GM18868 (cell line): Measurements from ENCODE around the gene AGPAT3.
"Not testable (repeated sequence)": the region's sequence is repeated elsewhere in the genome, so short reads cannot be mapped to it uniquely, and the experiment has no call there.

Source experiments
- ATAC-seq: cut with Tn5 transposase; IDR thresholded peaks from one replicate; pipeline ENCODE4 v1.9.1; 2021; ENCODE audit warnings: mild to moderate bottlenecking, moderate library complexity; ENCODE audit not compliant: unreplicated experiment

Gene AGPAT3

DNA sequence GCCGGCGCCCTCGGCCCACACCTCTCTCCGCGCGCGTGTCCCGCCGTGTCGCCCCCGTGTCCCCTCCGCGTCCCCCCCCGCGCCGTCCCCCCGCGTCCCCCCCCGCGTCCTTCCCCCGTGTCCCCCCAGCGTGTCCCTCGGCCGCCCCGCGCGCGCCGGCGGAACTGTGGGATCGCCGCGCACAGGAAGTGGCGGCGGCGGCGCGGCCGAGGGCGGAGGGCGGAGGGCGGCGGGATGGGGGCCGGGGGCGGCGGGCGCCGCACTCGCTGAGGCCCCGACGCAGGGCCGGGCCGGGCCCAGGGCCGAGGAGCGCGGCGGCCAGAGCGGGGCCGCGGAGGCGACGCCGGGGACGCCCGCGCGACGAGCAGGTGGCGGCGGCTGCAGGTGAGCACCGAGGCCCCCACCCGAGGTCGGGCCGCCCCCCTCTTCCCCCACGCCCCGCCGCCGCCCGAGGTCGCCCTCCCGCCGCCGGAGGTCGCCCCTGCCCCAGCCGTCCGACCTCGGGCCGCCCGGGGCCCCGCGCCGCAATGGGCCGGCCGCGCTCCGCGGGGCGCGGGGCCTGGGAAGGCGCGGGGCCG, at the start of gene AGPAT3:
Gene AGPAT3, plus strand, starts transcription at position 262 of the 578 bp plus-strand sequence. CDS start 94,459 bp downstream, outside the sequence.
- ATAC-seq: no peak

DNA sequence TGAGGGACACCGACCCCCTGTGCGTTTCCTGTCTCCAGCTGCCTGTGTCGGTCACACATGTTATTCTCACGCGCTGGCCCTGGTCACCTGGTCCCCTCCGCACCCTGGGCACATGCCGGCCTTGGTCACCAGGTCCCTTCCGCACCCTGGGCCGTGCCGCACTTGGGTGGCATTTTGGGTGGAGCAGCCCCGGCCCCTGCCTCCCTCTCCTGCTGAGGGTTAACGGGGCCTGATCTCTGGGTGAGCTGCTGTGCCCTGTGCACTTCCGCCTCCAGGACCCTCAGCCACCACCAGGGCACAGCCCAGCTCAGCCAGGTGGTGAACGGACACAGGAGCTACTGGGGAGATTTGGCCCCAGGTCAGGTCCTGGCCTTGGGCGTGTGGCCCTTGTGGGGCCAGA, 49.0 kb upstream of the AGPAT3 start:
- ATAC-seq: no peak

DNA sequence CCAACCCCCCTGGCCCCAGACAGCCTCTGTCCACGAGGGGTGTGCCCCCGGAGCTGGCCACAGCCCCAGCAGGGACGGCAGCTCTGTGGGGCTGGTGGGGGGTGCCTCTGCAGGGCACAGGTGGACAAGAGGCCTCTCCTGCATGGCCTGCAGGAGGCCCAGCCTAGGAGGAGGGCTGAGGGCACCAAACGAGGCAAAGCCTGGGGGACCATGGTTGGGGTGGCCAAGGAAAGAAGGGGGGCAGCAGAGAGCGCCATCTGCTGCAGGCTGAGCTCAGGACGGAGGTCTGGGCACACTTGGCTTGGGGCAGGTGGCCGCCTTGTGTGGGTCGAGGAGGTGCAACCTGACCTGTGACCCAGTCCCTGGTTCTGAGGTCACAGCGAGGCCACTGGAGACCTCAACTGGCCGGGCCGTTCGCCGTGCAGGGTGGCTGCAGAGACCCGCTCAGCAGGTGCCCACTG, 48.4 kb upstream of the AGPAT3 start:
- no peak for ATAC-seq

DNA sequence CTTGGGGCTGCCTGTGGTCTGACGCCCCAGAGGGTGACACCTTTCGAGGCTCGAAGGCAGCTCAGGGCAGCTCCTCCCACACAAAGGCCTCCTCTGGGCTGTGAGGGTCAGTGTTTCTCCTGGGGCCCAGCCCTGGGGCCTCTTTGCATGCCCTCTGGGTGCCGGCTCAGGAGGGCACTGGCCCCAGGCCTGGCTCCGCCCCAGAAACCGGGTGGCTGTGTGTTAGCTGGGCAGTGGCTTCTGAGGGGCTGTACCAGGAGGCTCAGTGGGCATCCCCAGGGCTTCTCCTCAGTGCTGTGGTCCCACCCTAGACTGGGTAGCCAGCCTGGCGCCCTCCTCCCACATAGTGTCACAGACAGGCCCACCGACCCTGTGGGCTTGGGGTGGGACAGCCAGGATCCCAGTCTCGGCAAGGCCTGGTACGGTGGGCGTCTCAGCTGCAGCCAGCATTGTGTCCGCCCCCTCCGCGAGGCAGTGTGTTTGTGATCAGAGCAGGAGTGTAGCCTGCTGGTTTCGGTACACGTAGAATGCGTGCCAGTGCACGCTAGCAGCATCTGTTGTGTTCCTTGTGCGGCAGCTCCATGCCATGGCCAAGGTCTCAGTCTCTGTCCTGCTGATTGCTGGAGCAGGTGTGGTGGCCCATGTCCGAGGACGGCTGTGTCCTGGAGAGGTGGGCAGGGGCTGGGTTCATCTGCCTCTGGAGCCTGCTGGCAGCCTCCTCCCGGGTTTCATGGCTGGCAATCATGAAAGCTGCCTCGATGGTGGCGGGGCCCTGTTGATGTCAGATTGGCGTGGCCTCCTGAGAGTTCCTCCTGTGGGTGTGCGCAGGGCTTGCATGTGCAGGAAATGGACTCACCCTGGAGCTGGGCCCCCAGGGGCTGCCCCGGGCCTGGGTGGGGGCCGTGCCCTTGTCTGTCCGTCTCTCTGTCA, 47.6 kb upstream of the AGPAT3 start:
- no peak for ATAC-seq

GRCh38 chr21:43818685-43819084, 46.3 kb upstream of the AGPAT3 start:
- ATAC-seq: no peak

GRCh38 chr21:43819511-43820405, 45.3 kb upstream of the AGPAT3 start:
- no peak for ATAC-seq

DNA sequence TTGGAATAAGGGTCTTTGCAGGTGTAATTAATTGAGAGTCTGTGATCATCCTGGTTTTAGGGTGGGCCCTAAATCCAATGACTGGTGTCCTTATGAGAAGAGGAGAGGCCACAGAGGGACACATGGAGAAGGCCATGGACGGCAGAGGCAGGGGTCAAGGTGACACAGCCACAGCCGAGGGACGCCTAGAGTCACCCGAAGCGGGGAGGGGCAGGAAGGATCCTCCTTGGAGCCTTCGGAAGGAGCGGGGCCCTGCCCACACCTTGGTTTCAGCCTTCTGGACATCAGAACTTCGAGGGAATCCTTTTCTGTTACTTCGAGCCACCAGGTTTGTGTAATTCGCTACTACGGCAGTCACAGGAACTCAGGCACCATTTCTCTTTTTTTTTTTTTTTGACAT, 44.6 kb upstream of the AGPAT3 start:
- no peak for ATAC-seq

GRCh38 chr21:43822166-43822565, 42.9 kb upstream of the AGPAT3 start:
- not testable (repeated sequence) for ATAC-seq

GRCh38 chr21:43822741-43823140, 42.3 kb upstream of the AGPAT3 start:
- ATAC-seq: not testable (repeated sequence)

DNA sequence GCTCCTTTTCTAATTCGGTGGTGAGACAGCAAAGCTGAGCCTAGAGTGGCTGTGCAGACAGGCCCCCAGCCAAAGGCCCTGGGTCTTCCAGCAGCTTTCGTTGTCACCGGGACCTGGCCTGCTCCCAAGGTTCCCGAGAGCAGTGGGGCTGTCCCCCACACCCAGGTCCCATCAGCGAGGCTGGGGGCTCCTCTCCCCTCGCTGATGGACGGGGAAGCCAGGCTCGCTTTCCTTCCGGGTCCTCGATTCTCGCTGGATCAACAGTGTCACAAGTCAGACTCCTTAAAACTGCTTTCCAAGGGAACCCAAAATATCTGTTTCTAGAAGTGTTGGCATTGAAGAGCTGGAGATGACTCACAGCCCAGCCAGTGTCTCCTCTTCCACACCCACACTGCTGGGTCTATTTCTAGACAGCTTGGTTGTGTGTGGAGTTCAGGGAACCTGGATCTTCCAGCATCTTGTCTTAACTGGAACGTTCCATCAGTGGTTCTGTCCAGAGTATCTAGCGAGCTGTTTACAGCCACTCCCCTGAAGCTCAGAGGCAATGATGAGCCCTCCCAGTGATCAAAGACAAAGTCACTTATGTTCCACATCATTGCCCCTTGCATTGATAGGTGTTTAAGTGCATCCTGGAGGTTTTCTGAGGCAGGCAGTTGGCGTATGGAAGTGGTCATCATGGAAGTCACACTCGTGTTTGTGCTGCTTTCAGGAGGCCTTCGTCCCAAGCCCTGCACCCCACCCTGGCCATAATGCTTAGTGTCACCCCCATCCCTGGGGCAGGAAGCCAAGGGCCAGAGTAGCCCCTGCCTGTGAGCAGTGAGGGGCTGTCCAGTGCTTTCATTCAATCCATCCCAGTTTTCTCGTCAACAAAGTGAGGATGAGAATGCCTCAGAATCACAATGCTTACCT, 40.4 kb upstream of the AGPAT3 start:
- ATAC-seq: no peak

DNA sequence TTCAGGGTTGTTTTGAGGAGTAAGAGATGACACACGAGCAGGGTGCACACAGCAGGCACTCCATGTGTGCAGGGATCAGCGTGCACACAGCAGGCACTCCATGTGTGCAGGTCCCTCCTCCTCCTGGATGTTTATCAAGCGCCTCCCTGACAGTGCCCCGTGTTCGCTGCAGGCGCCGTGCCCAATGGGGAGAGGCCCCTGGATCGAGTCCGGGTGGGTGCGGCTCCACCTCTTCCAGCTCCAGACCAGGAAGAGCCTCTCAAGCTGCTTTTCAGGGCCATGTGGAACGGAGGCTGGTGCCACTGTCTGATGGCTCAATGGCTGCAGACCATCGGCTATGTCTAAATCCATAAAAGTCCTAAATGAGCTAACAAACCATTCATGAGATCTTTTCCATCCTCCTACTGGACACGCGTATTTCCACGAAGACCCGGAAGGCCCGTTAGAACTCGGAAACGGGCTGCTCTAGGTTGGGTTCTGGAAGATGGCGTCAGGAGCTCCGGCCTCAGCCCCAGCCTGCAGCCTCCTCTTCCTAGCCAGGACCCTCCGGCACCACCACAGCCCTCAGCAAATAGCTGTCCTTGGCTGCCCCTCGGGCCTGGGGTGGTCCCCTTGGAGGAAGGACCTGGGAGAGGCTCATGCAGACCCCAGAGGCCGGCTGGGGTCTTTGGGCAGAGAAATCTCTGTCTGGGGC, 39.6 kb upstream of the AGPAT3 start:
- ATAC-seq: no peak

- ATAC-seq: no peak
These were observed 38.9 kb upstream of the AGPAT3 start for GRCh38 chr21:43825936-43826622.

DNA sequence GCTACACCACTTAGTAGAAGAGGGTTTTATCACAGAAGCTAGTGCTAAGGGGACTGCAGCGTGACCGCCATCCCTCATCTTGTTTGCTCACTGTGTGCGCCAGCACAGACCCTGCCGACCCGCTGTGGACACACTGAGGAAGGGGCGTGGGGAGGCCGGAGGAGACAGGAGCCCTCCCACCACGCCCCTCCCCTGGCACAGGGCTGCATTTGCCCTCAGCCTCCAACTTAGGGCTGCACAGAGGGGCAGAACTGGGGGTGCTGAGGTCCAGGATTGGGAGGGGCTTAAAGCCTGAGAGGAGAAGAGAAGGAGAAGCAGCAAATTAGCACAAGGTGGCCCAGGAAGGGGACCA, 38.4 kb upstream of the AGPAT3 start:
- no peak for ATAC-seq

- ATAC-seq: no peak
These were observed 37.9 kb upstream of the AGPAT3 start for GRCh38 chr21:43827015-43827611.

DNA sequence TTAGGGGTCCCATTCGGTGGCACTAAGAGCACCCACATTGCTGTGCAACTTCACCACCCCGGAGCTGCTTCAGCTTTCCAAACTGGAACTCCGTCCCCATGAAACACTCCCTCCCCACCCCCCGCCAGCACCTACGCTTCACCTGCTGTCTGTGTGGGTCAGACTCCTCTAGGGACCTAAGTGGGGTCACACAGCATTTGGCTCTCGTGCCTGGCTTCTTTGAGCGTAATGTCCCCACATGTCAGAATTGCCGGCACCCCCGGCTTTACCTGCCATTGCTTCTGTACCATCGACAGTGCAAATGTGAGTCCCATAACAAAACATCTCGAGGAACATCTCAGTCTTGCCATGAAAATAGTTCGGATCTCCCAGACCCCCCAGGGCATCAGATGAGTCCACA, 35.9 kb upstream of the AGPAT3 start:
- no peak for ATAC-seq

GRCh38 chr21:43829575-43830119, 35.4 kb upstream of the AGPAT3 start:
- ATAC-seq: no peak

DNA sequence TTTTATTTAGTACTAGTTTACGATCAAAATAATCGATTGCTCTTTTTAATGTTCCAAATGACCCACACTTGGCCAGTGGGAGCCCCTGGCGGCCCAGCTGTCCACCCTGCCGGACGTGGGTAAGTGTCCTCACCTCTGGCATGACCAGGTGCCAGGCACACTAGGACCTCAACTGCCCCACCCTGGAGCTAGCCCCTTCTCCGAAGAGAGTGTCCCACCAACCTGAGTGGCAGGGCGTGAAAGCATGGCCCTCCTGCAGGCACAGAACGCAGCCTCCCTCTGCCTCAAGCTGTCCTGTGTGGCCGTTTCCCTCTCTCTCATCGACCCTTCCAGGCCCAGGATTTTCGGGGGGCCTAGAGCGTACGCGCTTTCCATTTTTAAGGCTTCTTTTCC, 32.9 kb upstream of the AGPAT3 start:
- ATAC-seq: no peak

GRCh38 chr21:43832648-43833047, 32.4 kb upstream of the AGPAT3 start:
- no peak for ATAC-seq
